Activated naive CD4-positive, alpha-beta T cell treated with Interleukin-2 at 50 U/mL for 16 hours (primary cell): ENCODE data around the gene GALNT12.

Source experiments
- DNase-seq: peaks from one replicate; pipeline ENCODE4 v3.0.0-alpha.2; 2020

GALNT12 gene

GRCh38 chr9:98806394-98807035, 955 bp upstream of the GALNT12 start:
- DNase-seq: no peak

- DNase-seq: peak; percentile 25
These were observed 335 bp downstream of the GALNT12 start for GRCh38 chr9:98807814-98808195.

- DNase-seq: no peak
These were observed 943 bp downstream of the GALNT12 start for GRCh38 chr9:98808411-98808815.

- DNase-seq: no peak
These were observed 1.4 kb downstream of the GALNT12 start for GRCh38 chr9:98808875-98809274.

GRCh38 chr9:98809311-98810101, 2.0 kb downstream of the GALNT12 start:
- no peak for DNase-seq

- no peak for DNase-seq
These were observed 2.8 kb downstream of the GALNT12 start for GRCh38 chr9:98810102-98810842.

- no peak for DNase-seq
These were observed 3.7 kb downstream of the GALNT12 start for GRCh38 chr9:98811051-98811650.

- DNase-seq: no peak
These were observed 8.0 kb downstream of the GALNT12 start for GRCh38 chr9:98815391-98815951.

GRCh38 chr9:98818764-98819163, 11.3 kb downstream of the GALNT12 start:
- no peak for DNase-seq

- DNase-seq: no peak
These were observed 11.8 kb downstream of the GALNT12 start for GRCh38 chr9:98819231-98819630.

- no peak for DNase-seq
These were observed 14.4 kb downstream of the GALNT12 start for GRCh38 chr9:98821831-98822230.

- no peak for DNase-seq
These were observed 15.2 kb downstream of the GALNT12 start for GRCh38 chr9:98822661-98823060.

GRCh38 chr9:98823666-98824334, 16.3 kb downstream of the GALNT12 start:
- no peak for DNase-seq

- DNase-seq: no peak
These were observed 17.9 kb downstream of the GALNT12 start for GRCh38 chr9:98825414-98825813.

GRCh38 chr9:98826716-98827115, 19.2 kb downstream of the GALNT12 start:
- DNase-seq: no peak

GRCh38 chr9:98829766-98830165, 22.3 kb downstream of the GALNT12 start:
- DNase-seq: no peak

- no peak for DNase-seq
These were observed 23.1 kb downstream of the GALNT12 start for GRCh38 chr9:98830554-98830953.

- DNase-seq: no peak
These were observed 24.2 kb downstream of the GALNT12 start for GRCh38 chr9:98831696-98832095.

GRCh38 chr9:98832768-98833089, 25.3 kb downstream of the GALNT12 start:
- no peak for DNase-seq

- no peak for DNase-seq
These were observed 25.9 kb downstream of the GALNT12 start for GRCh38 chr9:98833090-98833956.

GRCh38 chr9:98834386-98834785, 26.9 kb downstream of the GALNT12 start:
- no peak for DNase-seq

GRCh38 chr9:98836206-98836605, 28.7 kb downstream of the GALNT12 start:
- DNase-seq: no peak
